Measurements from ENCODE around the gene MYO5B.
"Not testable (repeated sequence)": the region's sequence is repeated elsewhere in the genome, so short reads cannot be mapped to it uniquely, and the experiment has no call there.

The MYO5B gene

GRCh38 chr18:50096766-50097435, 98.0 kb downstream of the MYO5B start:
- DNase-seq: no peak

- DNase-seq: not testable (repeated sequence)
Observed at GRCh38 chr18:50094786-50095185, 100.2 kb downstream of the MYO5B start.

GRCh38 chr18:50094221-50094773, 100.7 kb downstream of the MYO5B start:
- DNase-seq: no peak

GRCh38 chr18:50093366-50094064, 101.4 kb downstream of the MYO5B start:
- DNase-seq: no peak

GRCh38 chr18:50092245-50092805, 102.6 kb downstream of the MYO5B start:
- DNase-seq: no peak

GRCh38 chr18:50091509-50092244, 103.3 kb downstream of the MYO5B start:
- no peak for DNase-seq

- DNase-seq: no peak
Observed at GRCh38 chr18:50090370-50091312, 104.3 kb downstream of the MYO5B start.

- DNase-seq: no peak
Observed at GRCh38 chr18:50089702-50090101, 105.2 kb downstream of the MYO5B start.

- DNase-seq: no peak
Observed at GRCh38 chr18:50083708-50084107, 111.2 kb downstream of the MYO5B start.

GRCh38 chr18:50080932-50081560, 113.9 kb downstream of the MYO5B start:
- no peak for DNase-seq

- no peak for DNase-seq
Observed at GRCh38 chr18:50080316-50080715, 114.6 kb downstream of the MYO5B start.

- DNase-seq: no peak
Observed at GRCh38 chr18:50079571-50080295, 115.2 kb downstream of the MYO5B start.

GRCh38 chr18:50076277-50076676, 118.7 kb downstream of the MYO5B start:
- DNase-seq: no peak

- DNase-seq: no peak
Observed at GRCh38 chr18:50075772-50076171, 119.2 kb downstream of the MYO5B start.

- no peak for DNase-seq
Observed at GRCh38 chr18:50074404-50074803, 120.5 kb downstream of the MYO5B start.

GRCh38 chr18:50073319-50073718, 121.6 kb downstream of the MYO5B start:
- DNase-seq: no peak

- no peak for DNase-seq
Observed at GRCh38 chr18:50072146-50072545, 122.8 kb downstream of the MYO5B start.

GRCh38 chr18:50071397-50071796, 123.5 kb downstream of the MYO5B start:
- DNase-seq: no peak

GRCh38 chr18:50069422-50069821, 125.5 kb downstream of the MYO5B start:
- DNase-seq: no peak

- no peak for DNase-seq
Observed at GRCh38 chr18:50065527-50065926, 129.4 kb downstream of the MYO5B start.

- DNase-seq: no peak
Observed at GRCh38 chr18:50065039-50065438, 129.9 kb downstream of the MYO5B start.

Measured in activated CD4-positive, CD25-positive, alpha-beta regulatory T cell treated with anti-CD3 and anti-CD28 coated beads, Interleukin-2, amount 50 U/mL, for 72 hours (primary cell).